ENCODE measurements around the gene MAU2.

Gene MAU2

DNA sequence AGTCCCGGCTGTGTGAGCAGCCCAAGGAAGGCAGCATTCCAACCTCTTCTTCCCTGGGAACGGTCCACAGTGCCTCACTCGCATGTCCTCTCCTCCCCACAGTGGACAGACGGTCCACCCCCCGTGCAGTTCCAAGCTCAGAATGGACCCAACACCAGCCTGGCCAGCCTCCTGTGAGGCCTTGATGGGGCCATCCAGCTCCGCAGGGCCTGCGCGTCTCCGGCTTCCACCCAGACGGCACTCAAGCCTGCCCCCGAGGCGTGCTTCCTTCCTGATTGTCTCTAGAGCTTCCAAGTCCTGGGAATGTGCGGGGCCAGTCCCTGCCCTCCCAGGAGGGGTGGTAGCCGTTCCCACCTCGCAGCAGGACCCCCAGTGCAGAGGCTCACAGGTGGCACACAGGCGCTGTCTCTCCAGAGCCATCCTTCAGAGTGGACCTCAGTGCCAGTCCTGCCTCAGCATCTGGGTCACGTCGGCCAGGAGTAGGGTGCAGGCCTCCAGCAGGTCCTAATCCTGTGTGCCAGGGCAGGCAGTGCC lies 35.0 kb downstream of the MAU2 start:
- Histone ChIP-seq H3K9me3 (ENCODE audit: control insufficient read depth, low read length) (no peaks in the 10 kb centered on the region), H3K27ac (ENCODE audit: insufficient read depth, low read depth, low read length, poor library complexity, severe bottlenecking) (no peak overlapping the region), H3K4me3 (ENCODE audit: insufficient read depth, low read depth, low read length) (no peak overlapping the region), H3K4me1 (ENCODE audit: control insufficient read depth, insufficient read depth, low read length) (no peaks in the 10 kb centered on the region), H3K36me3 (ENCODE audit: control insufficient read depth, insufficient read depth, low read length) (peaks cover 33% of the 10 kb centered on the region), H3K27me3 (ENCODE audit: control insufficient read depth, insufficient read depth, low read length, poor library complexity, severe bottlenecking) (no peaks in the 10 kb centered on the region)
- WGBS, 2 experiments: 93 to 95% methylated on average over 18 of the region's 18 CpGs

DNA sequence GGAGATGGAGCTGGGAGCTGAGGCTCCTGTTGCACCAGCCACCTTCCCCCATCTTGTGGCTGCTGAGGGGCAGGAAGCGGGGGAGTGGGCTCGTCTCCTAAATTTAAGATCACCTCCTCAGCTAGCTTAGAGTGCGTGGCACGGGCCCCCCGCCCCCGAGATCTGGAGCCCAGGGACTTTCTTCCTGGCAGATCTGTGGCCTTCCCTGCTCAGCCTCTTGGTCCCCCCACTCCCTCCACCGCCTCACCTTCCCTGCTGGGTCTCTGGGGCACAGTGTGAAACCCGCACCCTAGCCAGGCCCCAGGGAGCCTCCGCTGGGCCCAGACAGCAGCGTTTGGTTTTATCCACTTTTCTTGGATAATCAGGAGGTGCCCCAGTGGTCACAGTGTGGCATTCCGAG lies 35.9 kb downstream of the MAU2 start:
- no peaks in the 10 kb centered on the region for H3K27me3 ChIP-seq (ENCODE audit: control insufficient read depth, insufficient read depth, low read length, poor library complexity, severe bottlenecking)
- H3K9me3 ChIP-seq (ENCODE audit: control insufficient read depth, low read length): no peaks in the 10 kb centered on the region
- no peak overlapping the region for H3K4me3 ChIP-seq (ENCODE audit: insufficient read depth, low read depth, low read length)
- 94 to 95% methylated on average over 11 of the region's 11 CpGs for WGBS, 2 experiments
- peaks cover 31% of the 10 kb centered on the region for H3K36me3 ChIP-seq (ENCODE audit: control insufficient read depth, insufficient read depth, low read length)
- no peak overlapping the region for H3K27ac ChIP-seq (ENCODE audit: insufficient read depth, low read depth, low read length, poor library complexity, severe bottlenecking)
- no peaks in the 10 kb centered on the region for H3K4me1 ChIP-seq (ENCODE audit: control insufficient read depth, insufficient read depth, low read length)

DNA sequence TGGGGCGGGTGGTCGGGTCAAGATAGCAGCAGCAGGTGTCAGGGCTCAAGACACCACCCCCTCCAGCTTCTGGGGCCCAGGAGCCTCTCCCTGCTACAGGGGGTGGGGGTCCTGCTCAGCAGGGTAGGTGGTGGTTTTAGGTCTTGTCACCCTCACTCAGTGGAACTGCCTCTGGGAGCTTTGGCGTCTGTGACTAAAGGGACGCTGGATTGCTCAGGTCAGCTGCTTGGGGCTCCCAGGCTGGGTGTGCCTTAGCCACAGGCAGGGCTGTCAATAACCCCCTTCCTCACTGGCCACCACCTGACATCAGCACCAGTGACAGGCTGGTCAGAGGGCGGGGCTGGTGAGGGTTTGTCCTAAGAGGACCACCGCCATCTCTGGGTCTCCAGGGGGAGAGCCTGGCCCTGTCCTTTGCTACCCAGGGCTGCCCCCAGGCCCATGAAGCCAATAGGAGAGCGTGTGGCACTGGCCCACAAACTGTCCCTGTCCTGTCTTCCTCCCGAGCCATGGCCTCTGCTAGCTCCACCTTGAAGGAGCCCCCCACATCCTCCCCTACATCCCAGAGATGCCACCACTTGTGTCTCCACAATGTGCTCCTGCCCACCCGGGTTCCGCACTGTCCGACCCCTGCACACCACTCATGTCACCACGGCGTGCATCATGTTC lies 36.4 kb downstream of the MAU2 start:
- whole genome bisulfite sequencing, 2 experiments: 95 to 97% methylated on average over 13 of the region's 13 CpGs
- Histone ChIP-seq H3K4me1 (ENCODE audit: control insufficient read depth, insufficient read depth, low read length) (no peaks in the 10 kb centered on the region), H3K27ac (ENCODE audit: insufficient read depth, low read depth, low read length, poor library complexity, severe bottlenecking) (no peak overlapping the region), H3K9me3 (ENCODE audit: control insufficient read depth, low read length) (no peaks in the 10 kb centered on the region), H3K4me3 (ENCODE audit: insufficient read depth, low read depth, low read length) (no peak overlapping the region), H3K27me3 (ENCODE audit: control insufficient read depth, insufficient read depth, low read length, poor library complexity, severe bottlenecking) (no peaks in the 10 kb centered on the region), H3K36me3 (ENCODE audit: control insufficient read depth, insufficient read depth, low read length) (peaks cover 29% of the 10 kb centered on the region)

DNA sequence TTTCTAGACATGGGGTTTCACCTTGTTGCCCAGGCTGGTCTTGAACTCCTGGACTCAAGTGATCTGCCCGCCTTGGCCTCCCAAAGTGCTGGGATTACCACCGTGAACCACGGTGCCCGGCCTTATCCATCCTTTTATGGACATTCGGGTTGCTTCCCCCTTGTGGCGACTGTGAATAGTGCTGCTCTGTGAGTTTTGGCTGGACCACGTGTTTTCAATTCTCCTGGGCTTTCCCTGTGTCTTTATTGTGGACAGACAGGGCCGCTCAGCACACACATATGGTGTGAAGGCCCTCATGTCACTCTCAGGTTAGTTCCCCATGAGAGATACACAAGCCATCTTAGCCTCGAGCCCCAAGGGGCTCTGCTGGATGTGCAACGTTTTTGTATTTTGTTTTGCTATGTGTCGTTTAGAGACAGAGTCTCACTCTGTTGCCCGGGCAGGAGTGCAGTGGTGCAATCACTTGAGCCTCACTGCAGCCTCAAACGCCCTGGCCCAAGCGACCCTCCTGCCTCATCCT lies 40.5 kb downstream of the MAU2 start:
- Histone ChIP-seq H3K9me3 (ENCODE audit: control insufficient read depth, low read length) (no peaks in the 10 kb centered on the region), H3K4me1 (ENCODE audit: control insufficient read depth, insufficient read depth, low read length) (no peaks in the 10 kb centered on the region), H3K4me3 (ENCODE audit: insufficient read depth, low read depth, low read length) (no peak overlapping the region), H3K36me3 (ENCODE audit: control insufficient read depth, insufficient read depth, low read length) (peaks cover 11% of the 10 kb centered on the region), H3K27me3 (ENCODE audit: control insufficient read depth, insufficient read depth, low read length, poor library complexity, severe bottlenecking) (no peaks in the 10 kb centered on the region), H3K27ac (ENCODE audit: insufficient read depth, low read depth, low read length, poor library complexity, severe bottlenecking) (no peak overlapping the region)
- WGBS, 2 experiments: 43% methylated on average over 14 of the region's 14 CpGs

DNA sequence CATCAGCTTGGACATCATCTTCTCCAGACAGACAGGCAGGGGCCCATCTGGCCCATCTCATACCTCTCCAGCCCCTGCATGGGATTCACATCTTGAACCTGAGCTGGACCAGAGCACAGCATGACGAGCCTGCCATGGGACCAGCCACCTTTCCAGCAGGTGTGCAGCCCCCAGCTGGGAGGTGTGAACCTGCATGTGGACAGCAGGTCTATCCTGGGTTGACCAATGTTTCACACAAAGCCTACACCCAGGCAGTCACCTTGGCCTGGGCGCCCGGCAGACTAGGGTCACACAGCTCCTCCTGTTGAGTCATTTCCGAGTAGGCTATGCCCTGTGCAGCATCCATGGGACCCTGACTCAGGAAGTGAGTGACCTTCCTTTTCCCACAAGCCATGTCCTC lies 41.4 kb downstream of the MAU2 start:
- Histone ChIP-seq H3K36me3 (ENCODE audit: control insufficient read depth, insufficient read depth, low read length) (peaks cover 3% of the 10 kb centered on the region), H3K27me3 (ENCODE audit: control insufficient read depth, insufficient read depth, low read length, poor library complexity, severe bottlenecking) (no peaks in the 10 kb centered on the region), H3K9me3 (ENCODE audit: control insufficient read depth, low read length) (no peaks in the 10 kb centered on the region), H3K27ac (ENCODE audit: insufficient read depth, low read depth, low read length, poor library complexity, severe bottlenecking) (no peak overlapping the region), H3K4me1 (ENCODE audit: control insufficient read depth, insufficient read depth, low read length) (no peaks in the 10 kb centered on the region), H3K4me3 (ENCODE audit: insufficient read depth, low read depth, low read length) (no peak overlapping the region)
- WGBS, 2 experiments: 93 to 95% methylated on average over 4 of the region's 4 CpGs

DNA sequence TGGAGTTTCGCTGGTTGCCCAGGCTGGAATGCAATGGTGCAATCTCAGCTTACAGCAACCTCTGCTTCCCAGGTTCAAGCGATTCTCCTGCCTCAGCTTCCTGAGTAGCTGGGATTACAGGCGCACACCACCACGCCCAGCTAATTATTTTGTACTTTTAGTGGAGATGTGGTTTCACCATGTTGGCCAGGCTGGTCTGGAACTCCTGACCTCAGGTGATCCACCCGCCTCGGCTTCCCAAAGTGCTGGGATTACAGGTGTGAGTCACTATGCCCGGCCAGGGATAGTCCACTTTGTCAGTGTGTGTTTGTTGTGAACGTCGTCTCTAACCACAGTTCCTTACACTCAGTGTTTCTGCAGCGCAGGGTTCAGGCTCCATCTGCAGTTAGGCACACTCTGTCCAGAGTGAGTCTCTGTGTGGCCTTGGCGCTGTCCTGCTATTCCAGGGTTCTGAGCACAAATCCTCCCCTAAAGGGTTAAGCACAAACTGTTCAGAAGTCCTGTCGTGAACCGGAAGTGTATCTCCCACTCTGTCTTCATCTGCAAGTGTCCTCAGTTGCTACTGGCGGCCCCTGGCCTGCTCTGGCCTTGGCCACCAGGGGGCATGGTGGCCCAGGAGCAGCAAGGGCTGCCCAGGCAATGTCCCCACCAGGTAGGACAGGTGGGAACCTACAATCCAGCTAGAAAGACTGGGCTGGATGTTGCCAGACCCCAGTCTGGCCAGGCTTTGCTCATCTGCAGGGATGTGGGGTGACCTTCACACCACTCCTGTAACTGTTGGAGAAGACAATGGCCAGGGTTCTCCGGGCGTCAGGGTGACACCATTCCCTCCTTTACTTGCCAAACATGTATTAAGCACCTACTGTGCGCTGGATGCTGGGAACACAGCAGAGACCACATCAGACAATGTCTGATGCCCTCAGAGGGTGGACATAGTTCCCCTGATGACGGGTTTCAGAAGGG lies 46.1 kb downstream of the MAU2 start:
- Histone ChIP-seq H3K9me3 (ENCODE audit: control insufficient read depth, low read length) (no peaks in the 10 kb centered on the region), H3K27ac (ENCODE audit: insufficient read depth, low read depth, low read length, poor library complexity, severe bottlenecking) (no peak overlapping the region), H3K36me3 (ENCODE audit: control insufficient read depth, insufficient read depth, low read length) (no peaks in the 10 kb centered on the region), H3K4me3 (ENCODE audit: insufficient read depth, low read depth, low read length) (no peak overlapping the region), H3K27me3 (ENCODE audit: control insufficient read depth, insufficient read depth, low read length, poor library complexity, severe bottlenecking) (no peaks in the 10 kb centered on the region), H3K4me1 (ENCODE audit: control insufficient read depth, insufficient read depth, low read length) (no peaks in the 10 kb centered on the region)
- WGBS, 2 experiments: 63 to 64% methylated on average over 18 of the region's 18 CpGs

DNA sequence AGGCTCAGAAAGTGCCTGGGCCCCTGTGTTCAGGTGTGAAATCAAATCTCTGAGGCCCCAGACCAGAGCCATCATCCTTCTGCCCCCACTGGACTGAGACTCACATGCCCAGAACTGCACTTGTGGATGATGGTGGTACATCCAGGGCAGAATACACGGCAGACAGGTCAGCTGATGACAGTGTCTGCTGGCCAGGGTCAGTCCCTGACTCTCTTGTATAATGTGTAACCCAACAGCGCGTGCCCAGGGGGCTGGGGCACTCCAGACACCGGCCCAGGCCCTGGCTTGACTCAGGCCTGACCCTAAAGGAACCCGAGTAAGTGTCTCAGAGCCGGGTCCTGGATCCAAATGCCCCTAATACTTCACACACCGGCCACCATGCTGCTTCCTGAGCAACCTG lies 47.5 kb downstream of the MAU2 start:
- Histone ChIP-seq H3K27ac (ENCODE audit: insufficient read depth, low read depth, low read length, poor library complexity, severe bottlenecking) (no peak overlapping the region), H3K4me1 (ENCODE audit: control insufficient read depth, insufficient read depth, low read length) (no peaks in the 10 kb centered on the region), H3K9me3 (ENCODE audit: control insufficient read depth, low read length) (no peaks in the 10 kb centered on the region), H3K36me3 (ENCODE audit: control insufficient read depth, insufficient read depth, low read length) (no peaks in the 10 kb centered on the region), H3K4me3 (ENCODE audit: insufficient read depth, low read depth, low read length) (no peak overlapping the region), H3K27me3 (ENCODE audit: control insufficient read depth, insufficient read depth, low read length, poor library complexity, severe bottlenecking) (no peaks in the 10 kb centered on the region)
- WGBS, 2 experiments: 92 to 94% methylated on average over 7 of the region's 7 CpGs

DNA sequence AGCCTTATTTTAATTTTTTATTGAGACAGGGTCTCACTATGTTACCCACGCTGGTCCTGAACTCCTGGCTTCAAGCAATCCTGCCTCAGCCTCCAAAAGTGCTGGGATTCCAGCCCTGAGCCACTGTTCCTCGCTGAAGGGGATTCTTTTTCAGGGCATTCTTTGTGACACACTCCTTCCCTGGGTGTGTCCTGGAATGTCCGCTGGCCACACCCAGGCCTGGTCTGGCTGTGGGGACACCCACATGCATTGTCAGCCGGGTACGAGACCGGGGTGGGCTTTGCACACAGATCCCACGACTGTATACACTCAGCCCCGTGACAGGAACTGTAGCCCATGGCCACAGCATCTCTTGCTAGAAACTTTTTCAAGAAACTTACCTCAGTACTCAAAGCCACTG lies 50.4 kb downstream of the MAU2 start:
- no peak overlapping the region for H3K4me3 ChIP-seq (ENCODE audit: insufficient read depth, low read depth, low read length)
- H3K4me1 ChIP-seq (ENCODE audit: control insufficient read depth, insufficient read depth, low read length): no peaks in the 10 kb centered on the region
- no peaks in the 10 kb centered on the region for H3K27me3 ChIP-seq (ENCODE audit: control insufficient read depth, insufficient read depth, low read length, poor library complexity, severe bottlenecking)
- H3K27ac ChIP-seq (ENCODE audit: insufficient read depth, low read depth, low read length, poor library complexity, severe bottlenecking): no peak overlapping the region
- H3K9me3 ChIP-seq (ENCODE audit: control insufficient read depth, low read length): no peaks in the 10 kb centered on the region
- WGBS, 2 experiments: 87 to 92% methylated on average over 8 of the region's 8 CpGs
- H3K36me3 ChIP-seq (ENCODE audit: control insufficient read depth, insufficient read depth, low read length): no peaks in the 10 kb centered on the region

DNA sequence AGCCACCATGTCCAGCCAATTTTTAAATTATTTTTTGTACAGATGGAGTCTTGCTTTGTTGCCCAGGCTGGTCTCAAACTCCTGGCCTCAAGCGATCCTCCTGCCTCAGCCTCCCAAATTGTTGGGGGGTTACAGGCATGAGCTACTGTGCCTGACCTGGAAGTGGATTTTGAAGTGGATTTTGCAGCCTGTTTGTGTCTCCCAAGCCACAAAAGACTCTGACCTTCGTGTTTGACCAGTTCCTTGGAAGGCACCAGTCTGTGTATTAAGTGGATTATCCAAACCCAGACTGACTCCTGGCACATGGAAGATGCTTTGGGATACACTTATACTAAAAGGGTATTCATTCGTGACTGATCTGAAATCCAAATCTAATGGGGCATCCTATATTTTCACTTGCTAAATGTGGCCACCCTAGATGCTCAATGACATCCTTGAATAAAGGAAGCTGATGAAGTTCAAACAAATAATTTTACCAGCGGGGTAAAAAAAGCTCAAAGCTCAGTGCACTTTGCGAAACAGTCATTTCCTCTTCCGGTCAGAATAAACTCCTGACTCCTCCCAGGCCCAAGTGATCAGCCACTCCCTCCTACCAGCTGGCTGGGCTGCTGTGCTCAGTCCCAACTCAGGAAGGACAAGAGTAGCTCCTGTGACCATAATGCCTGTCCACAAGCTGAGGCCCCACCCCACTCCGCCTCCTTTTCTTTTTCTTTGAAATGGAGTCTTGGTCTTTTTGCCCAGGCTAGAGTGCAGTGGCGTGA lies 52.2 kb downstream of the MAU2 start:
- Histone ChIP-seq H3K4me3 (ENCODE audit: insufficient read depth, low read depth, low read length) (no peak overlapping the region), H3K36me3 (ENCODE audit: control insufficient read depth, insufficient read depth, low read length) (no peaks in the 10 kb centered on the region), H3K27me3 (ENCODE audit: control insufficient read depth, insufficient read depth, low read length, poor library complexity, severe bottlenecking) (no peaks in the 10 kb centered on the region), H3K4me1 (ENCODE audit: control insufficient read depth, insufficient read depth, low read length) (no peaks in the 10 kb centered on the region), H3K27ac (ENCODE audit: insufficient read depth, low read depth, low read length, poor library complexity, severe bottlenecking) (no peak overlapping the region), H3K9me3 (ENCODE audit: control insufficient read depth, low read length) (no peaks in the 10 kb centered on the region)
- 86 to 87% methylated on average over 8 of the region's 8 CpGs for WGBS, 2 experiments

Data from ectodermal cell (in vitro differentiated cells).